Activated naive CD8-positive, alpha-beta T cell treated with anti-CD3 and anti-CD28 coated beads for 36 hours (primary cell): ENCODE measurements around the gene WAS. TPM values are rescaled to one million over a fixed set of nuclear protein-coding genes. Genes with fewer than 3 reads are reported as not detected.

ENCODE experiments used
- DNase-seq: peaks from one replicate; pipeline ENCODE4 v3.0.0; 2021
- H3K27ac Mint-ChIP-seq: one replicate; pipeline ENCODE4 v1.8.0; 2022; ENCODE audit warnings: mild to moderate bottlenecking, moderate library complexity, mixed read lengths
- H3K27me3 Mint-ChIP-seq: one replicate; pipeline ENCODE4 v1.8.0; 2022; ENCODE audit warnings: mild to moderate bottlenecking, mixed read lengths
- H3K36me3 Mint-ChIP-seq: one replicate; pipeline ENCODE4 v1.8.0; 2021; ENCODE audit warnings: mild to moderate bottlenecking, mixed read lengths
- H3K4me1 Mint-ChIP-seq: one replicate; pipeline ENCODE4 v1.8.0; 2021; ENCODE audit warnings: mixed read lengths
- H3K4me3 Mint-ChIP-seq: one replicate; pipeline ENCODE4 v1.8.0; 2022; ENCODE audit warnings: mild to moderate bottlenecking, moderate library complexity, mixed read lengths
- H3K9me3 Mint-ChIP-seq: one replicate; pipeline ENCODE4 v1.8.0; 2022; ENCODE audit warnings: mixed read lengths
- total RNA-seq, 2 experiments: library from RNA; stranded (reverse); gene quantifications; one replicate each; pipeline ENCODE4 v1.2.3, GENCODE V29; 2021

WAS gene
- total RNA-seq, 2 experiments from 2014 or later, result 87.8 to 89.8 TPM

- H3K27me3 Mint-ChIP-seq, result no peaks in the 10 kb centered on the region
- H3K36me3 Mint-ChIP-seq, result peaks cover 12% of the 10 kb centered on the region
- DNase-seq, result peak; percentile 60
- peak overlapping the region; percentile 93 for H3K27ac Mint-ChIP-seq
- H3K4me3 Mint-ChIP-seq, result peak overlapping the region; percentile 94
- no peaks in the 10 kb centered on the region for H3K9me3 Mint-ChIP-seq
- peaks cover 16% of the 10 kb centered on the region for H3K4me1 Mint-ChIP-seq
Measured at GRCh38 chrX:48696909-48697727, 13.5 kb downstream of the WAS start.

- Mint-ChIP-seq H3K36me3 (peaks cover 16% of the 10 kb centered on the region), H3K4me3 (peak overlapping the region; percentile 94), H3K4me1 (peaks cover 20% of the 10 kb centered on the region), H3K27me3 (no peaks in the 10 kb centered on the region), H3K27ac (peak overlapping the region; percentile 93), H3K9me3 (no peaks in the 10 kb centered on the region)
- DNase-seq, result no peak
Measured at GRCh38 chrX:48698306-48698705, 14.7 kb downstream of the WAS start.

- Mint-ChIP-seq H3K4me3 (no peak overlapping the region), H3K9me3 (no peaks in the 10 kb centered on the region), H3K27me3 (no peaks in the 10 kb centered on the region), H3K36me3 (peaks cover 17% of the 10 kb centered on the region), H3K4me1 (peaks cover 17% of the 10 kb centered on the region), H3K27ac (no peak overlapping the region)
- DNase-seq, result no peak
Measured at GRCh38 chrX:48700246-48700645, 16.6 kb downstream of the WAS start.

GRCh38 chrX:48700951-48701653 lies 17.5 kb downstream of the WAS start:
- Mint-ChIP-seq H3K4me1 (peaks cover 9% of the 10 kb centered on the region), H3K36me3 (peaks cover 17% of the 10 kb centered on the region), H3K27ac (no peak overlapping the region), H3K27me3 (no peaks in the 10 kb centered on the region), H3K4me3 (no peak overlapping the region), H3K9me3 (no peaks in the 10 kb centered on the region)
- DNase-seq, result no peak

- H3K36me3 Mint-ChIP-seq, result peaks cover 17% of the 10 kb centered on the region
- H3K27me3 Mint-ChIP-seq, result no peaks in the 10 kb centered on the region
- no peak overlapping the region for H3K27ac Mint-ChIP-seq
- peaks cover 8% of the 10 kb centered on the region for H3K4me1 Mint-ChIP-seq
- no peaks in the 10 kb centered on the region for H3K9me3 Mint-ChIP-seq
- no peak overlapping the region for H3K4me3 Mint-ChIP-seq
- DNase-seq, result no peak
Measured at GRCh38 chrX:48702032-48702431, 18.4 kb downstream of the WAS start.

GRCh38 chrX:48702716-48703115 lies 19.1 kb downstream of the WAS start:
- H3K27ac Mint-ChIP-seq, result no peak overlapping the region
- DNase-seq, result no peak
- H3K27me3 Mint-ChIP-seq, result no peaks in the 10 kb centered on the region
- no peak overlapping the region for H3K4me3 Mint-ChIP-seq
- H3K4me1 Mint-ChIP-seq, result peaks cover 8% of the 10 kb centered on the region
- H3K9me3 Mint-ChIP-seq, result no peaks in the 10 kb centered on the region
- H3K36me3 Mint-ChIP-seq, result peaks cover 12% of the 10 kb centered on the region

GRCh38 chrX:48703228-48703627 lies 19.6 kb downstream of the WAS start:
- H3K27ac Mint-ChIP-seq, result no peak overlapping the region
- H3K4me3 Mint-ChIP-seq, result no peak overlapping the region
- H3K9me3 Mint-ChIP-seq, result no peaks in the 10 kb centered on the region
- H3K27me3 Mint-ChIP-seq, result no peaks in the 10 kb centered on the region
- peaks cover 8% of the 10 kb centered on the region for H3K4me1 Mint-ChIP-seq
- peaks cover 16% of the 10 kb centered on the region for H3K36me3 Mint-ChIP-seq
- DNase-seq, result no peak

- H3K9me3 Mint-ChIP-seq, result no peaks in the 10 kb centered on the region
- peaks cover 16% of the 10 kb centered on the region for H3K36me3 Mint-ChIP-seq
- H3K27me3 Mint-ChIP-seq, result no peaks in the 10 kb centered on the region
- no peak for DNase-seq
- no peak overlapping the region for H3K27ac Mint-ChIP-seq
- no peak overlapping the region for H3K4me3 Mint-ChIP-seq
- H3K4me1 Mint-ChIP-seq, result peaks cover 8% of the 10 kb centered on the region
Measured at GRCh38 chrX:48703642-48704481, 20.3 kb downstream of the WAS start.

- no peaks in the 10 kb centered on the region for H3K27me3 Mint-ChIP-seq
- no peak for DNase-seq
- H3K4me1 Mint-ChIP-seq, result peaks cover 13% of the 10 kb centered on the region
- H3K27ac Mint-ChIP-seq, result no peak overlapping the region
- H3K36me3 Mint-ChIP-seq, result peaks cover 9% of the 10 kb centered on the region
- H3K9me3 Mint-ChIP-seq, result no peaks in the 10 kb centered on the region
- H3K4me3 Mint-ChIP-seq, result no peak overlapping the region
Measured at GRCh38 chrX:48705871-48706270, 22.3 kb downstream of the WAS start.

- H3K27me3 Mint-ChIP-seq, result no peaks in the 10 kb centered on the region
- H3K4me3 Mint-ChIP-seq, result no peak overlapping the region
- peaks cover 43% of the 10 kb centered on the region for H3K4me1 Mint-ChIP-seq
- no peak for DNase-seq
- peaks cover 7% of the 10 kb centered on the region for H3K9me3 Mint-ChIP-seq
- peaks cover 23% of the 10 kb centered on the region for H3K36me3 Mint-ChIP-seq
- no peak overlapping the region for H3K27ac Mint-ChIP-seq
Measured at GRCh38 chrX:48709522-48710112, 26.0 kb downstream of the WAS start.

GRCh38 chrX:48711162-48711928 lies 27.7 kb downstream of the WAS start:
- H3K4me1 Mint-ChIP-seq, result peaks cover 58% of the 10 kb centered on the region
- no peak overlapping the region for H3K4me3 Mint-ChIP-seq
- peaks cover 12% of the 10 kb centered on the region for H3K9me3 Mint-ChIP-seq

GRCh38 chrX:48711929-48712505 lies 28.4 kb downstream of the WAS start:
- H3K4me3 Mint-ChIP-seq, result peak overlapping the region; percentile 24
- H3K9me3 Mint-ChIP-seq, result peaks cover 16% of the 10 kb centered on the region
- H3K36me3 Mint-ChIP-seq, result peaks cover 28% of the 10 kb centered on the region
- H3K4me1 Mint-ChIP-seq, result peaks cover 59% of the 10 kb centered on the region
- no peaks in the 10 kb centered on the region for H3K27me3 Mint-ChIP-seq
- DNase-seq, result no peak
- H3K27ac Mint-ChIP-seq, result peak overlapping the region; percentile 71

More at GRCh38 chrX:48711162-48711928, 27.7 kb downstream of the WAS start:
- peaks cover 25% of the 10 kb centered on the region for H3K36me3 Mint-ChIP-seq
- DNase-seq, result no peak
- H3K27me3 Mint-ChIP-seq, result no peaks in the 10 kb centered on the region
- H3K27ac Mint-ChIP-seq, result no peak overlapping the region

- H3K27me3 Mint-ChIP-seq, result no peaks in the 10 kb centered on the region
- H3K4me3 Mint-ChIP-seq, result peak overlapping the region; percentile 6
Measured at GRCh38 chrX:48713847-48714246, 30.2 kb downstream of the WAS start.

GRCh38 chrX:48714573-48714972 lies 31.0 kb downstream of the WAS start:
- H3K27me3 Mint-ChIP-seq, result no peaks in the 10 kb centered on the region
- peaks cover 31% of the 10 kb centered on the region for H3K36me3 Mint-ChIP-seq
- H3K9me3 Mint-ChIP-seq, result peaks cover 19% of the 10 kb centered on the region
- peak overlapping the region; percentile 47 for H3K27ac Mint-ChIP-seq
- peaks cover 71% of the 10 kb centered on the region for H3K4me1 Mint-ChIP-seq
- no peak overlapping the region for H3K4me3 Mint-ChIP-seq
- DNase-seq, result no peak

More at GRCh38 chrX:48713847-48714246, 30.2 kb downstream of the WAS start:
- H3K36me3 Mint-ChIP-seq, result peaks cover 31% of the 10 kb centered on the region
- H3K27ac Mint-ChIP-seq, result peak overlapping the region; percentile 58
- no peak for DNase-seq
- peaks cover 19% of the 10 kb centered on the region for H3K9me3 Mint-ChIP-seq
- H3K4me1 Mint-ChIP-seq, result peaks cover 67% of the 10 kb centered on the region
